Mucosa of stomach (tissue), 1 donor: Measurements from ENCODE around the gene AGMO.

Source experiments
- H3K27me3 ChIP-seq: one replicate; pipeline ENCODE4 v1.7.0; 2013; ENCODE audit warnings: mild to moderate bottlenecking, low read length; ENCODE audit not compliant: control insufficient read depth, insufficient read depth
- H3K36me3 ChIP-seq: one replicate; pipeline ENCODE4 v1.7.0; 2013; ENCODE audit warnings: low read length; ENCODE audit not compliant: control insufficient read depth, insufficient read depth
- H3K4me1 ChIP-seq: one replicate; pipeline ENCODE4 v1.7.0; 2013; ENCODE audit warnings: mild to moderate bottlenecking, low read length; ENCODE audit not compliant: control insufficient read depth, insufficient read depth
- H3K4me3 ChIP-seq: one replicate; pipeline ENCODE4 v1.7.0; 2013; ENCODE audit warnings: low read length
- H3K9ac ChIP-seq: one replicate; pipeline ENCODE4 v1.7.0; 2013; ENCODE audit warnings: mild to moderate bottlenecking, low read length, moderate library complexity
- H3K9me3 ChIP-seq: one replicate; pipeline ENCODE4 v1.7.0; 2013; ENCODE audit warnings: mild to moderate bottlenecking, low read length, moderate library complexity; ENCODE audit not compliant: control insufficient read depth
- donor health status: Pancreatic carcinoma.

Gene AGMO

GRCh38 chr7:15440482-15440881, 121.3 kb downstream of the AGMO start:
- no peaks in the 10 kb centered on the region for H3K36me3 ChIP-seq
- H3K9ac ChIP-seq: no peak overlapping the region
- no peaks in the 10 kb centered on the region for H3K9me3 ChIP-seq
- H3K27me3 ChIP-seq: no peaks in the 10 kb centered on the region
- no peak overlapping the region for H3K4me3 ChIP-seq
- H3K4me1 ChIP-seq: no peaks in the 10 kb centered on the region

GRCh38 chr7:15439853-15440252, 122.0 kb downstream of the AGMO start:
- Histone ChIP-seq H3K27me3 (no peaks in the 10 kb centered on the region), H3K9ac (no peak overlapping the region), H3K36me3 (no peaks in the 10 kb centered on the region), H3K4me1 (no peaks in the 10 kb centered on the region), H3K9me3 (no peaks in the 10 kb centered on the region), H3K4me3 (no peak overlapping the region)

GRCh38 chr7:15433151-15433550, 128.7 kb downstream of the AGMO start:
- Histone ChIP-seq H3K9ac (no peak overlapping the region), H3K4me3 (no peak overlapping the region), H3K4me1 (no peaks in the 10 kb centered on the region), H3K36me3 (no peaks in the 10 kb centered on the region), H3K27me3 (no peaks in the 10 kb centered on the region), H3K9me3 (no peaks in the 10 kb centered on the region)

GRCh38 chr7:15430911-15431310, 130.9 kb downstream of the AGMO start:
- H3K9ac ChIP-seq: no peak overlapping the region
- H3K9me3 ChIP-seq: no peaks in the 10 kb centered on the region
- no peak overlapping the region for H3K4me3 ChIP-seq
- H3K27me3 ChIP-seq: no peaks in the 10 kb centered on the region
- no peaks in the 10 kb centered on the region for H3K36me3 ChIP-seq
- H3K4me1 ChIP-seq: no peaks in the 10 kb centered on the region

GRCh38 chr7:15430191-15430590, 131.6 kb downstream of the AGMO start:
- no peaks in the 10 kb centered on the region for H3K36me3 ChIP-seq
- no peak overlapping the region for H3K9ac ChIP-seq
- no peaks in the 10 kb centered on the region for H3K27me3 ChIP-seq
- no peaks in the 10 kb centered on the region for H3K9me3 ChIP-seq
- no peaks in the 10 kb centered on the region for H3K4me1 ChIP-seq
- no peak overlapping the region for H3K4me3 ChIP-seq

- no peaks in the 10 kb centered on the region for H3K36me3 ChIP-seq
- H3K9ac ChIP-seq: no peak overlapping the region
- H3K4me1 ChIP-seq: no peaks in the 10 kb centered on the region
- H3K27me3 ChIP-seq: no peaks in the 10 kb centered on the region
- no peaks in the 10 kb centered on the region for H3K9me3 ChIP-seq
- H3K4me3 ChIP-seq: no peak overlapping the region
These were observed 137.3 kb downstream of the AGMO start for GRCh38 chr7:15424468-15424867.

- H3K36me3 ChIP-seq: no peaks in the 10 kb centered on the region
- no peak overlapping the region for H3K4me3 ChIP-seq
- H3K9me3 ChIP-seq: no peaks in the 10 kb centered on the region
- H3K4me1 ChIP-seq: no peaks in the 10 kb centered on the region
- no peak overlapping the region for H3K9ac ChIP-seq
- H3K27me3 ChIP-seq: no peaks in the 10 kb centered on the region
These were observed 142.2 kb downstream of the AGMO start for GRCh38 chr7:15419596-15419995.

GRCh38 chr7:15418264-15418663, 143.6 kb downstream of the AGMO start:
- H3K9me3 ChIP-seq: no peaks in the 10 kb centered on the region
- H3K27me3 ChIP-seq: no peaks in the 10 kb centered on the region
- H3K4me3 ChIP-seq: no peak overlapping the region
- no peak overlapping the region for H3K9ac ChIP-seq
- no peaks in the 10 kb centered on the region for H3K36me3 ChIP-seq
- no peaks in the 10 kb centered on the region for H3K4me1 ChIP-seq

GRCh38 chr7:15417341-15417988, 144.3 kb downstream of the AGMO start:
- H3K4me1 ChIP-seq: no peaks in the 10 kb centered on the region
- no peak overlapping the region for H3K4me3 ChIP-seq
- no peak overlapping the region for H3K9ac ChIP-seq
- H3K27me3 ChIP-seq: no peaks in the 10 kb centered on the region
- H3K9me3 ChIP-seq: no peaks in the 10 kb centered on the region
- no peaks in the 10 kb centered on the region for H3K36me3 ChIP-seq

GRCh38 chr7:15411019-15411418, 150.8 kb downstream of the AGMO start:
- no peaks in the 10 kb centered on the region for H3K9me3 ChIP-seq
- no peaks in the 10 kb centered on the region for H3K27me3 ChIP-seq
- no peaks in the 10 kb centered on the region for H3K4me1 ChIP-seq
- no peak overlapping the region for H3K4me3 ChIP-seq
- H3K9ac ChIP-seq: no peak overlapping the region
- H3K36me3 ChIP-seq: no peaks in the 10 kb centered on the region

GRCh38 chr7:15407910-15408309, 153.9 kb downstream of the AGMO start:
- H3K4me3 ChIP-seq: no peak overlapping the region
- no peaks in the 10 kb centered on the region for H3K4me1 ChIP-seq
- no peaks in the 10 kb centered on the region for H3K27me3 ChIP-seq
- no peaks in the 10 kb centered on the region for H3K36me3 ChIP-seq
- no peaks in the 10 kb centered on the region for H3K9me3 ChIP-seq
- H3K9ac ChIP-seq: no peak overlapping the region

- H3K4me3 ChIP-seq: no peak overlapping the region
- H3K27me3 ChIP-seq: no peaks in the 10 kb centered on the region
- H3K9me3 ChIP-seq: no peaks in the 10 kb centered on the region
- H3K9ac ChIP-seq: no peak overlapping the region
- H3K4me1 ChIP-seq: no peaks in the 10 kb centered on the region
- H3K36me3 ChIP-seq: no peaks in the 10 kb centered on the region
These were observed 158.1 kb downstream of the AGMO start for GRCh38 chr7:15403751-15404150.

- Histone ChIP-seq H3K36me3 (no peaks in the 10 kb centered on the region), H3K9me3 (no peaks in the 10 kb centered on the region), H3K27me3 (no peaks in the 10 kb centered on the region), H3K4me1 (no peaks in the 10 kb centered on the region), H3K4me3 (no peak overlapping the region), H3K9ac (no peak overlapping the region)
These were observed 158.5 kb downstream of the AGMO start for GRCh38 chr7:15403315-15403714.
